Spleen (tissue), 11 donors: ENCODE data around the gene APBB2. TPM values are rescaled to one million over a fixed set of nuclear protein-coding genes. Genes with fewer than 3 reads are reported as not detected.

Experiments
- DNase-seq: peaks from one replicate; pipeline ENCODE4 v3.0.0-alpha.2; 2020
- H3K27ac ChIP-seq, 8 donors: fragments of 200-600 bp; sonication (generic) in 7 of 8; 1 replicate in 4 of 8; 2 replicates in 4 of 8; pipeline versions ENCODE4 v1.5.0 to v1.8.0; 2016 to 2021; ENCODE audit warnings: inconsistent platforms in 4 of 8, mild to moderate bottlenecking in 4 of 8, moderate library complexity in 1 of 8
- H3K27me3 ChIP-seq, 7 donors: fragments of 200-600 bp; sonication (generic) in 6 of 7; replicated peaks in 1 of 7; 1 replicate in 4 of 7; 2 replicates in 3 of 7; pipeline versions ENCODE4 v1.5.0 to v1.8.0; 2016 to 2021; ENCODE audit warnings: inconsistent platforms in 3 of 7, mild to moderate bottlenecking in 1 of 7
- H3K36me3 ChIP-seq, 6 donors: fragments of 200-600 bp; sonication (generic) in 5 of 6; 1 replicate in 4 of 6; 2 replicates in 2 of 6; pipeline versions ENCODE4 v1.5.0 to v1.8.0; 2016 to 2021; ENCODE audit warnings: inconsistent platforms in 2 of 6
- H3K4me1 ChIP-seq, 6 donors: fragments of 200-600 bp; sonication (generic) in 5 of 6; 1 replicate in 3 of 6; 2 replicates in 3 of 6; pipeline versions ENCODE4 v1.5.0 to v1.8.0; 2016 to 2021; ENCODE audit warnings: inconsistent platforms in 3 of 6
- H3K4me3 ChIP-seq, 8 donors: fragments of 200-600 bp; sonication (generic) in 7 of 8; 1 replicate in 4 of 8; 2 replicates in 4 of 8; pipeline versions ENCODE4 v1.5.0 to v1.8.0; 2016 to 2021; ENCODE audit warnings: inconsistent platforms in 4 of 8, mild to moderate bottlenecking in 4 of 8, moderate library complexity in 2 of 8
- H3K9me3 ChIP-seq, 8 donors: fragments of 200-600 bp; sonication (generic) in 7 of 8; 1 replicate in 4 of 8; 2 replicates in 4 of 8; pipeline versions ENCODE4 v1.5.0 to v1.8.0; 2016 to 2021; ENCODE audit warnings: inconsistent platforms in 4 of 8
- CTCF ChIP-seq, 11 experiments: fragments of 200-600 bp in 7 of 11; fragments of 450-650 bp in 4 of 11; sonication (generic) in 4 of 11; IDR thresholded peaks in 8 of 11; conservative IDR thresholded peaks in 3 of 11; 1 replicate in 7 of 11; 2 replicates in 4 of 11; pipeline versions ENCODE4 v1.4.0 to v1.8.0; 2016 to 2021; ENCODE audit warnings: antibody characterized with exemption in 11 of 11, inconsistent platforms in 4 of 11, mild to moderate bottlenecking in 1 of 11
- POLR2A ChIP-seq, 3 donors: fragments of 450-650 bp; IDR thresholded peaks; one replicate each; pipeline ENCODE4 v1.5.1; 2017; ENCODE audit warnings: antibody characterized with exemption in 3 of 3, mild to moderate bottlenecking in 1 of 3
- POLR2AphosphoS5 ChIP-seq, 3 donors: sonication (generic); formaldehyde crosslinking; IDR thresholded peaks; one replicate each; pipeline ENCODE4 v1.5.1; 2017; ENCODE audit warnings: antibody characterized with exemption in 3 of 3
- WGBS, 5 donors: extraction: QIAGEN DNeasy Blood & Tissue Kit in 3 of 5; methylation state at CpG; one replicate each; pipeline versions ENCODE4 v1.1.5 to v1.1.7; 2013 to 2018; 5-methylcytosine and 5-hydroxymethylcytosine counted together
- intact Hi-C: fragments of 100-400 bp; cut with DNase I; formaldehyde crosslinking; loops from one replicate; pipeline ENCODE4 v1.15.0; 2023; ENCODE audit warnings: low total_unique reads
- polyA plus RNA-seq, 3 donors: library from polyadenylated mRNA; stranded (reverse); fragments of 200-250 nt; gene quantifications; one replicate each; pipeline ENCODE4 v1.2.1, GENCODE V29; 2013
- total RNA-seq, 7 donors: library from RNA; depleted of rRNA in 3 of 7; stranded (reverse); fragments of >200 nt in 3 of 7; fragmentation: NEBNext Ultra II Directional in 4 of 7; extraction: Animal tissue kit (Norgen Biotek cat#: 25700) in 4 of 7; gene quantifications; one replicate each; pipeline versions ENCODE4 v1.1.0 to v1.2.1, GENCODE V29; 2016 to 2021
- donor health status: healthy with polysubstance abuse.
- donor health status: DM: no; HTN: no; CAD: no; lungs with moderate emphysema.
- donor health status: DM: no; HTN: no; CAD: no.
- donor health status: Bipolar disorder and iron deficiency.
- donor health status: healthy.
- donor health status: DM: no; HTN: no; CAD: no.
- donor health status: DM: yes; HTN: yes; CAD: no.

The APBB2 gene
- total and polyA plus RNA-seq, 10 donors = 4.0 to 115 (median 76.7) TPM

DNA sequence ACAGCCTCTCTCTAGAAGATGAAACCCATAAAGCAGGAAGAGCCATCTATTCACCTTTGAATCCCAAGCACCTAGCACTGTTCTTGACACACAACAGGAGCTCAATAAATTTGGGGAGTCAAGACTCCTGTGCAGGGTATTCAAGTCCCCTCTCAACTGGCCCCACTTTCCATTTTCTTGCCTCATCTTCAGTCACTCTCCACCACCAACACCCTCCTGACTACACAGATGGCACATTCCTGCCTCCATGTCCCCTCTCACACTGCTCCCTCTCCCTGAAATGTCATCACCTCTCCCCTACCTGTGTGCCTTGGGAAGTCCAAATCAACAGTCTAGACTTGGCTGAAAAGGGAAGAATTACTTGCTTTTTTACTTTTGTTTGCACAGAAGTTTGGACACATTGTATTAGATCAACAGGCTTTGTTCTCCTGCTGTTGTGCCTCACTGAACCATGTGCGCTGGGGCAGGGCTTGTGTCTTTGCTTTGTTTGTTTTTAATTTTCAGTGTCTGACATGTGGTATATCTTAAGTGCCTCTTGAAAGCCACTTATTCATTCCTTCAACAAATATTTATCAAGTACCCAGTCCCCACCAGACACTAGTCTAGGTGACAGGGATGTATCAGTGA lies 85.1 kb downstream of the APBB2 start:
- DNase-seq = no peak
- Histone ChIP-seq H3K4me1 (peaks cover 4 to 21% (median 11%) of the 10 kb centered on the region in 6 donors), H3K27me3 (no peaks in the 10 kb centered on the region), H3K27ac (no peak overlapping the region), H3K9me3 (no peaks in the 10 kb centered on the region), H3K4me3 (no peak overlapping the region), H3K36me3 (no peaks in the 10 kb centered on the region)
- WGBS, 5 donors = 92 to 100% (median 97%) methylated on average over 1 of the region's 1 CpG
- intact Hi-C loops = no loop called here
- TF ChIP-seq POLR2A (IDR thresholded peaks at IDR 0.05) (no peak), POLR2AphosphoS5 (IDR thresholded peaks at IDR 0.05) (no peak), CTCF (IDR thresholded peaks at IDR 0.05 in 8 of 11, conservative IDR thresholded peaks at IDR 0.05 in 3 of 11) (no peak)

DNA sequence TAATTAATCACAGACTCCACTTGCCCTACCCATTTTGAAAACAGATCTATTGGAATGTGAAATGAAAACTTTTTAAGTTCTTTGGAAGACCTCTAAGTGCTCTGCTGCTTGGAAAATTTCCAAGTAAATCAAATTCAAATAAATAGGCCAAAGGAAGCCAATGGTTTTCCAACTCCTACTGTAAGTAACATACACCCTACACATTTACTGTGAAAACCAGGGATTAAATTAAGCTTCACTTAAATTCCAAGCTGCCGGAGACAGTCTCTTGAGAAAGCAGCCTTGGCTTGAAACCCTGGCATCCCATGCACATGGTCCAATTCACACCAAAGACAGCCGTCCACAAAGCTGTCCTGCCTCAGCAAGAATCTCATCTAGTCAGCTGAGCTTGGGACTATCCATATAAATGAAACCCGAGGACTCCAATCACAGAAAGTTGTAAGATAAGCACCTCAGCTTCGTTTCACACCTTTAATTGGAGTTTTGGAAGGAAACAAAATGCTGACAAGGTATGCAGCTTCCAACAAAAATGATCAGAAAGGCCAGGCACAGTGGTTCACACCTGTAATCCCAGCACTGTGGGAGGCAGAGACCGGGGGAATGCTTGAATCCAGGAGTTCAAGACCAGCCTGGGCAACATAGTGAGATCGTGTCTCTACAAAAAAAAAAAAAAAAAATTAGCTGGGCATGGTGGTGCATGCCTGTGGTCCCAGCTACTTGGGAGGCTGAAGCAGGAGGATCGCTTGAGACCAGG lies 88.6 kb downstream of the APBB2 start:
- no peaks in the 10 kb centered on the region for H3K9me3 ChIP-seq
- H3K4me1 ChIP-seq = peaks cover 0 to 7% (median 2%) of the 10 kb centered on the region in 6 donors
- H3K27me3 ChIP-seq = no peaks in the 10 kb centered on the region
- H3K4me3 ChIP-seq = no peak overlapping the region
- H3K27ac ChIP-seq = no peak overlapping the region
- DNase-seq = no peak
- no peak for TF ChIP-seq POLR2AphosphoS5 (IDR thresholded peaks at IDR 0.05)
- TF ChIP-seq POLR2A (IDR thresholded peaks at IDR 0.05) = no peak
- no peak for TF ChIP-seq CTCF (IDR thresholded peaks at IDR 0.05 in 8 of 11, conservative IDR thresholded peaks at IDR 0.05 in 3 of 11)
- intact Hi-C loops = no loop called here
- H3K36me3 ChIP-seq = no peaks in the 10 kb centered on the region
- 78 to 87% (median 85%) methylated on average over 7 of the region's 7 CpGs for WGBS, 5 donors

- WGBS, 5 donors = 77 to 90% (median 88%) methylated on average over 3 of the region's 3 CpGs
- Histone ChIP-seq H3K9me3 (no peaks in the 10 kb centered on the region), H3K27me3 (no peaks in the 10 kb centered on the region), H3K4me3 (no peak overlapping the region), H3K27ac (no peak overlapping the region), H3K36me3 (no peaks in the 10 kb centered on the region), H3K4me1 (peaks cover 0 to 14% (median 7%) of the 10 kb centered on the region in 6 donors)
- DNase-seq = no peak
- intact Hi-C loops = no loop called here
- TF ChIP-seq CTCF (IDR thresholded peaks at IDR 0.05 in 8 of 11, conservative IDR thresholded peaks at IDR 0.05 in 3 of 11) = no peak
- TF ChIP-seq POLR2AphosphoS5 (IDR thresholded peaks at IDR 0.05) = no peak
- no peak for TF ChIP-seq POLR2A (IDR thresholded peaks at IDR 0.05)
Measured at GRCh38 chr4:41124916-41125548, 89.3 kb downstream of the APBB2 start.

- Histone ChIP-seq H3K36me3 (no peaks in the 10 kb centered on the region), H3K27ac (no peak overlapping the region), H3K4me1 (peaks cover 0 to 20% (median 10%) of the 10 kb centered on the region in 6 donors), H3K9me3 (no peaks in the 10 kb centered on the region), H3K27me3 (no peaks in the 10 kb centered on the region), H3K4me3 (no peak overlapping the region)
- no peak for DNase-seq
- TF ChIP-seq POLR2AphosphoS5 (IDR thresholded peaks at IDR 0.05) = no peak
- TF ChIP-seq POLR2A (IDR thresholded peaks at IDR 0.05) = no peak
- no peak for TF ChIP-seq CTCF (IDR thresholded peaks at IDR 0.05 in 8 of 11, conservative IDR thresholded peaks at IDR 0.05 in 3 of 11)
- 91 to 98% (median 94%) methylated on average over 7 of the region's 7 CpGs for WGBS, 5 donors
- intact Hi-C loops = no loop called here
Measured at GRCh38 chr4:41122775-41123174, 91.6 kb downstream of the APBB2 start.
